ENCODE data around the gene URI1. TPM values are rescaled to one million over a fixed set of nuclear protein-coding genes. Genes with fewer than 3 reads are reported as not detected.

Gene URI1
- total RNA-seq, 1 donor from 2014 or later = 45.1 TPM

- intact Hi-C loops (cut with DNase I) = no loop called here
- no peak for DNase-seq
- TF ChIP-seq, protein P1, sequence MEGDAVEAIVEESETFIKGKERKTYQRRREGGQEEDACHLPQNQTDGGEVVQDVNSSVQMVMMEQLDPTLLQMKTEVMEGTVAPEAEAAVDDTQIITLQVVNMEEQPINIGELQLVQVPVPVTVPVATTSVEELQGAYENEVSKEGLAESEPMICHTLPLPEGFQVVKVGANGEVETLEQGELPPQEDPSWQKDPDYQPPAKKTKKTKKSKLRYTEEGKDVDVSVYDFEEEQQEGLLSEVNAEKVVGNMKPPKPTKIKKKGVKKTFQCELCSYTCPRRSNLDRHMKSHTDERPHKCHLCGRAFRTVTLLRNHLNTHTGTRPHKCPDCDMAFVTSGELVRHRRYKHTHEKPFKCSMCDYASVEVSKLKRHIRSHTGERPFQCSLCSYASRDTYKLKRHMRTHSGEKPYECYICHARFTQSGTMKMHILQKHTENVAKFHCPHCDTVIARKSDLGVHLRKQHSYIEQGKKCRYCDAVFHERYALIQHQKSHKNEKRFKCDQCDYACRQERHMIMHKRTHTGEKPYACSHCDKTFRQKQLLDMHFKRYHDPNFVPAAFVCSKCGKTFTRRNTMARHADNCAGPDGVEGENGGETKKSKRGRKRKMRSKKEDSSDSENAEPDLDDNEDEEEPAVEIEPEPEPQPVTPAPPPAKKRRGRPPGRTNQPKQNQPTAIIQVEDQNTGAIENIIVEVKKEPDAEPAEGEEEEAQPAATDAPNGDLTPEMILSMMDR (IDR thresholded peaks at IDR 0.05) = no peak
These were observed 7.3 kb upstream of the URI1 start for GRCh38 chr19:29934781-29935180.

GRCh38 chr19:29936409-29936808 lies 5.6 kb upstream of the URI1 start:
- H3K27me3 ChIP-seq = no peaks in the 10 kb centered on the region
- H3K4me3 ChIP-seq = no peak overlapping the region
- no peaks in the 10 kb centered on the region for H3K36me3 ChIP-seq
- ATAC-seq (no peak), DNase-seq (no peak)
- H3K27ac ChIP-seq = no peak overlapping the region
- peaks cover 7% of the 10 kb centered on the region for H3K9me3 ChIP-seq
- TF ChIP-seq, protein P1 (IDR thresholded peaks at IDR 0.05) = no peak
- intact Hi-C loops (cut with DNase I) = no loop called here
- peaks cover 2% of the 10 kb centered on the region for H3K4me1 ChIP-seq

More at GRCh38 chr19:29934781-29935180, 7.3 kb upstream of the URI1 start:
- ATAC-seq = no peak
- Histone ChIP-seq H3K27ac (no peak overlapping the region), H3K27me3 (no peaks in the 10 kb centered on the region), H3K9me3 (peaks cover 7% of the 10 kb centered on the region), H3K4me1 (no peaks in the 10 kb centered on the region), H3K4me3 (no peak overlapping the region), H3K36me3 (no peaks in the 10 kb centered on the region)

DNA sequence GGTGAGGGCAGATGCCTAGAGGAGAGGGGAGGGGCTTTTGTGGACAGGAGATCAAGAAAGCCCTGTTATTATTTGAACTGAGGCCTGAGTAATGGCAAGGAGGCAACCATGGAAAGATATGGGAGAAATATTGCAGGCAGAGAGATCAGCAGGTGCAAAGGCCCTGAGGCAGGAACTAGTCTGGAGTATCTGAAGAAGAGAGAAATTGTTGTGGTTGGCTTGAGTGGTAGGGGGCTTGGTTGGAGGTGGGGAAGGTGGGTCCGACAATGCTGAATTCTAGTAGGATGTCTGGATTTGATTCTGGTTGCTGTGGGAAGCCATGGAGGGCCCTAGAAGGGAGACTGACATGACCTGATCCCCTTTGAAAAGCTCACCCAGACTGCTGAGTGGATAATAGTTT lies 2.4 kb upstream of the URI1 start:
- H3K36me3 ChIP-seq = no peaks in the 10 kb centered on the region
- no peak overlapping the region for H3K4me3 ChIP-seq
- TF ChIP-seq, protein P1 (IDR thresholded peaks at IDR 0.05) = no peak
- peaks cover 7% of the 10 kb centered on the region for H3K9me3 ChIP-seq
- H3K4me1 ChIP-seq = peaks cover 21% of the 10 kb centered on the region
- no peak for ATAC-seq
- no peaks in the 10 kb centered on the region for H3K27me3 ChIP-seq
- intact Hi-C loops (cut with DNase I) = no loop called here
- DNase-seq = no peak
- H3K27ac ChIP-seq = no peak overlapping the region

DNA sequence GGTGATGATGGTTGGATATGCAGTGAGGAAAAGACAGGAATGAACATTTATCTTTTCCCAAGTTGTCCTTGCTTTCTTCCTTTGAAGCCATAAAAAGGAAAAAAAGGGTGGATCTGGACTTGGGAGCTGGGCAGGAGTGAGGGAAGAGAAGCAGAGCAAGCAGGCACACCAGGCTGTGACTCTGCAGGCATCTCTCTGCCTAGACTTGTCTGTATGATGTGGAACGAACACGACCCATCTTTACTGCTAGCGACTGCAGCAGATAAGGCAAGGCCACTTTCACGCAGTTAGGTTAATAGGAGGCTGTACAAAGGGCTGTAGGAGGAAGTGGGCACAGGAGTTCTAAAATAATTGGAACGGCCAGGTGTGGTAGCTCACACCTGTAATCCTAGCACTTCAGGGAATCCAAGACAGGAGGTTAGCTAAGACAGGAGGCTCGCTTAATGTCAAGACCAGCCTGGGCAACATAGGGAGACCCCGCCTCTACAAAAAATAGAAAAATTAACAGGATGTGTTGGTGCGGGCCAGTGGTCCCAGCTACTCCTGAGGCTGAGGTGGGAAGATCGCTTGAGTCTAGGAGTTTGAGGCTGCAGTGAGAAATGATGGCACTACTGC lies 961 bp upstream of the URI1 start:
- peaks cover 34% of the 10 kb centered on the region for H3K4me1 ChIP-seq
- no peak overlapping the region for H3K4me3 ChIP-seq
- H3K27ac ChIP-seq = no peak overlapping the region
- no peaks in the 10 kb centered on the region for H3K9me3 ChIP-seq
- intact Hi-C loops (cut with DNase I) = no loop called here
- no peaks in the 10 kb centered on the region for H3K27me3 ChIP-seq
- TF ChIP-seq, protein P1 (IDR thresholded peaks at IDR 0.05) = no peak
- DNase-seq = no peak
- no peaks in the 10 kb centered on the region for H3K36me3 ChIP-seq
- ATAC-seq = no peak

DNA sequence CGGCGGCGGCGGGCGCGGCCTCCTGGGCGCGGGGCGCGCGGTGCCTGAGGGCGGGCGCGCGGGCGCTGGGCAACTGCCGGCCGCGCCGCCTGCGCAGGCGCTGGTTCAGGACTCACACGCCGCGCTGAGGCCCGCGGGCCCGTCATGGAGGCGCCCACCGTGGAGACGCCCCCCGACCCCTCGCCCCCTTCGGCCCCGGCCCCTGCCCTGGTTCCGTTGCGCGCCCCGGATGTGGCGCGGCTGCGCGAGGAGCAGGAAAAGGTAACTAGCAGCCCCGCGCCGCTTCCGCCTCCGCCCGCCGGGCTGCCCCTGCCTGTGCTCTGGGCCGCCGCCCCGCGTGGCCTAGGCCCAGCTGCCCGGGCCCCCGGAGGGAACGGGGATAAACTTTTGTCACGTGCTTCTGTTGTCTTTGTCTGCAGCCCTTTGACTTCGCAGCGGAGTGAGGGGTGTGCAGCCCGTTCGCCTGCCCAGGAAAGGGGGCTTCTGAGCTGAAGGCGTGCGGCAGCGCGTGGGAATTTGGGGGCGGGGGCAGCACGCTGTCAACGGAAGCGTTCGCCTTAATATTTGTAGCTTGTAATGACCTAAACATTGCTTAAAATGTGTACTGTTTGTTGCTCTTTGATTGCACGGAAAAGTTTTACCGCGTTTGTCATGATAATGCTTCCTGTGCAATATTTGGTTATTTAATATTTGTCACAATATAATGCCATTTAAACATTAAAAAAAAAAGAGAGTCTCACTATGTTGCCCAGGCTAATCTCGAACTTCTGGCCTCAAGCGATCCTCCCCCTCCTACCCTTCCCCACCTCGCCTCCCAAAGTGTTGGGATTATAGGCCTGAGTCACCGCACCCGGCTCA lies 594 bp downstream of the URI1 start:
- TF ChIP-seq, protein P1 (IDR thresholded peaks at IDR 0.05) = no peak
- peak overlapping the region; percentile 94 for H3K4me3 ChIP-seq
- H3K9me3 ChIP-seq = no peaks in the 10 kb centered on the region
- H3K4me1 ChIP-seq = peaks cover 35% of the 10 kb centered on the region
- peak overlapping the region; percentile 74 for H3K27ac ChIP-seq
- no peaks in the 10 kb centered on the region for H3K27me3 ChIP-seq
- peak; percentile 84 for DNase-seq
- intact Hi-C loops (cut with DNase I) = no loop called here
- H3K36me3 ChIP-seq = no peaks in the 10 kb centered on the region
- ATAC-seq = peak; percentile 84
